A375 (cell line): ENCODE results near the gene LPAR5. TPM values are rescaled to one million over a fixed set of nuclear protein-coding genes. Genes with fewer than 3 reads are reported as not detected.

Source experiments
- small RNA-seq: library from RNA; depleted of rRNA; stranded (forward); fragments of <200 nt; gene quantifications from one replicate; pipeline ENCODE3, GENCODE V24; 2014
- total RNA-seq: library from RNA; depleted of rRNA; stranded (reverse); fragments of >200 nt; shearing (Covaris generic); gene quantifications from 2 replicates; pipeline ENCODE4 v1.2.3, GENCODE V29; 2014; rRNA removed

LPAR5 gene
- 0.40 and 0.98 TPM in 2 replicates for total RNA-seq

GRCh38 chr12:6635856-6636531 is at the start of gene LPAR5:
TSS of gene LPAR5 (minus strand) at chr12:6635959. CDS start at chr12:6621248, 14,711 bp downstream.

GRCh38 chr12:6662906-6663742 is 27.4 kb upstream of the LPAR5 start, which contains the start of gene ING4:
TSS of gene ING4 (minus strand) at chr12:6663119. CDS start at chr12:6663101, 18 bp downstream.

GRCh38 chr12:6647083-6647604 is 11.4 kb upstream of the LPAR5 start, which contains the start of gene ACRBP:
TSS of gene ACRBP (minus strand) at chr12:6647432. CDS start at chr12:6647366, 66 bp downstream.

Small RNA genes within 50 kb of the gene (small RNA-seq; reads per million reads assigned to genes)
- gene SCARNA11: 14.1 reads per million, percentile 91 among the genes with 10 or more reads in this experiment

Other genes with a start within 250 kb of the LPAR5 start
- not detected in 2 replicates for gene CD27, start 191.0 kb downstream of the LPAR5 start, total RNA-seq
- gene TAPBPL, start 183.9 kb downstream of the LPAR5 start, total RNA-seq: 8.4 and 9.3 TPM in 2 replicates
- gene VAMP1, start 165.3 kb downstream of the LPAR5 start, total RNA-seq: 11.0 and 12.0 TPM in 2 replicates
- 202 and 259 TPM in 2 replicates for gene MRPL51, start 142.7 kb downstream of the LPAR5 start, total RNA-seq
- gene NCAPD2, start 141.9 kb downstream of the LPAR5 start, total RNA-seq: 185 and 195 TPM in 2 replicates
- 9,533 and 10,599 TPM in 2 replicates for gene GAPDH, start 101.4 kb downstream of the LPAR5 start, total RNA-seq
- gene IFFO1, start 79.9 kb downstream of the LPAR5 start, total RNA-seq: 11.2 and 11.7 TPM in 2 replicates
- gene NOP2, start 67.7 kb downstream of the LPAR5 start, total RNA-seq: 115 and 143 TPM in 2 replicates
- 322 and 354 TPM in 2 replicates for gene CHD4, start 28.6 kb downstream of the LPAR5 start, total RNA-seq
- not detected in 2 replicates for gene ACRBP, start 11.5 kb upstream of the LPAR5 start, total RNA-seq
- gene ING4, start 27.2 kb upstream of the LPAR5 start, total RNA-seq: 41.6 and 45.4 TPM in 2 replicates
- 32.5 and 32.7 TPM in 2 replicates for gene ZNF384, start 53.4 kb upstream of the LPAR5 start, total RNA-seq
- 0.08 TPM in 1 of 2 replicates, not detected in the other for gene PIANP, start 64.9 kb upstream of the LPAR5 start, total RNA-seq
- gene COPS7A, start 88.1 kb upstream of the LPAR5 start, total RNA-seq: 107 and 109 TPM in 2 replicates
- 248 and 252 TPM in 2 replicates for gene MLF2, start 117.2 kb upstream of the LPAR5 start, total RNA-seq
- gene PTMS, start 130.4 kb upstream of the LPAR5 start, total RNA-seq: 130 and 133 TPM in 2 replicates
- gene LAG3, start 136.6 kb upstream of the LPAR5 start, total RNA-seq: 0.64 and 1.4 TPM in 2 replicates
- 0.04 TPM in 1 of 2 replicates, not detected in the other for gene CD4, start 153.6 kb upstream of the LPAR5 start, total RNA-seq
- 2.7 and 3.7 TPM in 2 replicates for gene GPR162, start 185.9 kb upstream of the LPAR5 start, total RNA-seq
- 24.4 and 25.4 TPM in 2 replicates for gene P3H3, start 192.4 kb upstream of the LPAR5 start, total RNA-seq
- 0.60 and 1.5 TPM in 2 replicates for gene GNB3, start 205.0 kb upstream of the LPAR5 start, total RNA-seq
- 59.8 and 88.8 TPM in 2 replicates for gene CDCA3, start 215.3 kb upstream of the LPAR5 start, total RNA-seq
- gene USP5, start 216.2 kb upstream of the LPAR5 start, total RNA-seq: 104 and 105 TPM in 2 replicates
- gene TPI1, start 231.6 kb upstream of the LPAR5 start, total RNA-seq: 1,258 and 1,261 TPM in 2 replicates
- 16.9 and 18.4 TPM in 2 replicates for gene SPSB2, start 237.3 kb upstream of the LPAR5 start, total RNA-seq